ENCODE results near the gene FOXA2. TPM values are rescaled to one million over a fixed set of nuclear protein-coding genes. Genes with fewer than 3 reads are reported as not detected.

The FOXA2 gene
- total and polyA plus RNA-seq, 2 of the 13 experiments (the other 11 are each of a cell fraction or from before 2014, with no cell fraction given): 8.8 to 12.2 TPM

GRCh38 chr20:22536956-22537756 is 47.2 kb downstream of the FOXA2 start (continued):
- TF ChIP-seq, protein P1, sequence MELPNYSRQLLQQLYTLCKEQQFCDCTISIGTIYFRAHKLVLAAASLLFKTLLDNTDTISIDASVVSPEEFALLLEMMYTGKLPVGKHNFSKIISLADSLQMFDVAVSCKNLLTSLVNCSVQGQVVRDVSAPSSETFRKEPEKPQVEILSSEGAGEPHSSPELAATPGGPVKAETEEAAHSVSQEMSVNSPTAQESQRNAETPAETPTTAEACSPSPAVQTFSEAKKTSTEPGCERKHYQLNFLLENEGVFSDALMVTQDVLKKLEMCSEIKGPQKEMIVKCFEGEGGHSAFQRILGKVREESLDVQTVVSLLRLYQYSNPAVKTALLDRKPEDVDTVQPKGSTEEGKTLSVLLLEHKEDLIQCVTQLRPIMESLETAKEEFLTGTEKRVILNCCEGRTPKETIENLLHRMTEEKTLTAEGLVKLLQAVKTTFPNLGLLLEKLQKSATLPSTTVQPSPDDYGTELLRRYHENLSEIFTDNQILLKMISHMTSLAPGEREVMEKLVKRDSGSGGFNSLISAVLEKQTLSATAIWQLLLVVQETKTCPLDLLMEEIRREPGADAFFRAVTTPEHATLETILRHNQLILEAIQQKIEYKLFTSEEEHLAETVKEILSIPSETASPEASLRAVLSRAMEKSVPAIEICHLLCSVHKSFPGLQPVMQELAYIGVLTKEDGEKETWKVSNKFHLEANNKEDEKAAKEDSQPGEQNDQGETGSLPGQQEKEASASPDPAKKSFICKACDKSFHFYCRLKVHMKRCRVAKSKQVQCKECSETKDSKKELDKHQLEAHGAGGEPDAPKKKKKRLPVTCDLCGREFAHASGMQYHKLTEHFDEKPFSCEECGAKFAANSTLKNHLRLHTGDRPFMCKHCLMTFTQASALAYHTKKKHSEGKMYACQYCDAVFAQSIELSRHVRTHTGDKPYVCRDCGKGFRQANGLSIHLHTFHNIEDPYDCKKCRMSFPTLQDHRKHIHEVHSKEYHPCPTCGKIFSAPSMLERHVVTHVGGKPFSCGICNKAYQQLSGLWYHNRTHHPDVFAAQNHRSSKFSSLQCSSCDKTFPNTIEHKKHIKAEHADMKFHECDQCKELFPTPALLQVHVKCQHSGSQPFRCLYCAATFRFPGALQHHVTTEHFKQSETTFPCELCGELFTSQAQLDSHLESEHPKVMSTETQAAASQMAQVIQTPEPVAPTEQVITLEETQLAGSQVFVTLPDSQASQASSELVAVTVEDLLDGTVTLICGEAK (IDR thresholded peaks at IDR 0.05): no peak
- TF ChIP-seq, protein P1 (CRISPR knock-in tag; IDR thresholded peaks at IDR 0.05): 0 out of 2 replicates have a peak, but pooled peaks have one; percentile 54
- TF ChIP-seq, protein P2, sequence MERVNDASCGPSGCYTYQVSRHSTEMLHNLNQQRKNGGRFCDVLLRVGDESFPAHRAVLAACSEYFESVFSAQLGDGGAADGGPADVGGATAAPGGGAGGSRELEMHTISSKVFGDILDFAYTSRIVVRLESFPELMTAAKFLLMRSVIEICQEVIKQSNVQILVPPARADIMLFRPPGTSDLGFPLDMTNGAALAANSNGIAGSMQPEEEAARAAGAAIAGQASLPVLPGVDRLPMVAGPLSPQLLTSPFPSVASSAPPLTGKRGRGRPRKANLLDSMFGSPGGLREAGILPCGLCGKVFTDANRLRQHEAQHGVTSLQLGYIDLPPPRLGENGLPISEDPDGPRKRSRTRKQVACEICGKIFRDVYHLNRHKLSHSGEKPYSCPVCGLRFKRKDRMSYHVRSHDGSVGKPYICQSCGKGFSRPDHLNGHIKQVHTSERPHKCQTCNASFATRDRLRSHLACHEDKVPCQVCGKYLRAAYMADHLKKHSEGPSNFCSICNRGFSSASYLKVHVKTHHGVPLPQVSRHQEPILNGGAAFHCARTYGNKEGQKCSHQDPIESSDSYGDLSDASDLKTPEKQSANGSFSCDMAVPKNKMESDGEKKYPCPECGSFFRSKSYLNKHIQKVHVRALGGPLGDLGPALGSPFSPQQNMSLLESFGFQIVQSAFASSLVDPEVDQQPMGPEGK (CRISPR knock-in tag; IDR thresholded peaks at IDR 0.05): peak; percentile 55
- TF ChIP-seq KAT8 (CRISPR knock-in tag; IDR thresholded peaks at IDR 0.05): 0 out of 2 replicates have a peak, but pooled peaks have one; percentile 22
- peak; percentile 60 for TF ChIP-seq PAXIP1 (CRISPR knock-in tag; conservative IDR thresholded peaks at IDR 0.05)
- no peak for TF ChIP-seq CBX2 (IDR thresholded peaks at IDR 0.05; ENCODE audit: low read depth, low read length)
- no peak for TF ChIP-seq CBX2 (CRISPR knock-in tag; IDR thresholded peaks at IDR 0.05; ENCODE audit: low read depth)
- TF ChIP-seq, protein P3, sequence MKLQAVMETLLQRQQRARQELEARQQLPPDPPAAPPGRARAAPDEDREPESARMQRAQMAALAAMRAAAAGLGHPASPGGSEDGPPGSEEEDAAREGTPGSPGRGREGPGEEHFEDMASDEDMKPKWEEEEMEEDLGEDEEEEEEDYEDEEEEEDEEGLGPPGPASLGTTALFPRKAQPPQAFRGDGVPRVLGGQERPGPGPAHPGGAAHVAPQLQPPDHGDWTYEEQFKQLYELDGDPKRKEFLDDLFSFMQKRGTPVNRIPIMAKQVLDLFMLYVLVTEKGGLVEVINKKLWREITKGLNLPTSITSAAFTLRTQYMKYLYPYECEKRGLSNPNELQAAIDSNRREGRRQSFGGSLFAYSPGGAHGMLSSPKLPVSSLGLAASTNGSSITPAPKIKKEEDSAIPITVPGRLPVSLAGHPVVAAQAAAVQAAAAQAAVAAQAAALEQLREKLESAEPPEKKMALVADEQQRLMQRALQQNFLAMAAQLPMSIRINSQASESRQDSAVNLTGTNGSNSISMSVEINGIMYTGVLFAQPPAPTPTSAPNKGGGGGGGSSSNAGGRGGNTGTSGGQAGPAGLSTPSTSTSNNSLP (IDR thresholded peaks at IDR 0.05; ENCODE audit: low read depth, low read length): peak; percentile 54; the same call in 1 of the 2 replicates
- 0 out of 2 replicates have a peak, but pooled peaks have one; percentile 19 for TF ChIP-seq CEBPG (CRISPR knock-in tag; IDR thresholded peaks at IDR 0.05)
- no peak for TF ChIP-seq HNRNPH1 (optimal IDR thresholded peaks at IDR 0.05; ENCODE audit: low read depth, low read length)
- peak; percentile 55 for TF ChIP-seq IKZF4 (CRISPR knock-in tag; IDR thresholded peaks at IDR 0.05; ENCODE audit: borderline replicate concordance, low read depth, not compliant biosample characterization)
- 0 out of 2 replicates have a peak, but pooled peaks have one; percentile 4 for TF ChIP-seq ZNF772 (CRISPR knock-in tag; IDR thresholded peaks at IDR 0.05)
